ENCODE data around the gene PTPRZ1. TPM values are rescaled to one million over a fixed set of nuclear protein-coding genes. Genes with fewer than 3 reads are reported as not detected.

Gene PTPRZ1
- total and polyA plus RNA-seq, 4 donors = 0.07 to 0.17 (median 0.09) TPM; not detected in 1

GRCh38 chr7:122070062-122070461, 197.1 kb downstream of the PTPRZ1 start:
- no peaks in the 10 kb centered on the region for H3K27me3 ChIP-seq (ENCODE audit: control insufficient read depth in 4 of 4, insufficient read depth in 4 of 4, low read length in 3 of 4)
- TF ChIP-seq MAX (IDR thresholded peaks at IDR 0.05) (no peak), RXRA (IDR thresholded peaks at IDR 0.05) (no peak), EGR1 (IDR thresholded peaks at IDR 0.05; ENCODE audit: low read depth in 2 of 2) (no peak), HNF4A (conservative IDR thresholded peaks at IDR 0.05) (no peak), GABPA (IDR thresholded peaks at IDR 0.05 in 1 of 2, conservative IDR thresholded peaks at IDR 0.05 in 1 of 2) (no peak), CTCF (IDR thresholded peaks at IDR 0.05; ENCODE audit: low read depth, low read length, missing input control) (no peak), JUND (IDR thresholded peaks at IDR 0.05) (no peak), HNF4G (IDR thresholded peaks at IDR 0.05) (no peak), SP1 (IDR thresholded peaks at IDR 0.05) (no peak), TAF1 (conservative IDR thresholded peaks at IDR 0.05) (no peak), RAD21 (IDR thresholded peaks at IDR 0.05) (no peak), ATF3 (IDR thresholded peaks at IDR 0.05) (no peak), FOXA2 (IDR thresholded peaks at IDR 0.05) (no peak), FOXA1 (IDR thresholded peaks at IDR 0.05) (no peak)
- TF ChIP-seq, protein P1, sequence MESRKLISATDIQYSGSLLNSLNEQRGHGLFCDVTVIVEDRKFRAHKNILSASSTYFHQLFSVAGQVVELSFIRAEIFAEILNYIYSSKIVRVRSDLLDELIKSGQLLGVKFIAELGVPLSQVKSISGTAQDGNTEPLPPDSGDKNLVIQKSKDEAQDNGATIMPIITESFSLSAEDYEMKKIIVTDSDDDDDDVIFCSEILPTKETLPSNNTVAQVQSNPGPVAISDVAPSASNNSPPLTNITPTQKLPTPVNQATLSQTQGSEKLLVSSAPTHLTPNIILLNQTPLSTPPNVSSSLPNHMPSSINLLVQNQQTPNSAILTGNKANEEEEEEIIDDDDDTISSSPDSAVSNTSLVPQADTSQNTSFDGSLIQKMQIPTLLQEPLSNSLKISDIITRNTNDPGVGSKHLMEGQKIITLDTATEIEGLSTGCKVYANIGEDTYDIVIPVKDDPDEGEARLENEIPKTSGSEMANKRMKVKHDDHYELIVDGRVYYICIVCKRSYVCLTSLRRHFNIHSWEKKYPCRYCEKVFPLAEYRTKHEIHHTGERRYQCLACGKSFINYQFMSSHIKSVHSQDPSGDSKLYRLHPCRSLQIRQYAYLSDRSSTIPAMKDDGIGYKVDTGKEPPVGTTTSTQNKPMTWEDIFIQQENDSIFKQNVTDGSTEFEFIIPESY (IDR thresholded peaks at IDR 0.05) = no peak
- TF ChIP-seq, protein P2, sequence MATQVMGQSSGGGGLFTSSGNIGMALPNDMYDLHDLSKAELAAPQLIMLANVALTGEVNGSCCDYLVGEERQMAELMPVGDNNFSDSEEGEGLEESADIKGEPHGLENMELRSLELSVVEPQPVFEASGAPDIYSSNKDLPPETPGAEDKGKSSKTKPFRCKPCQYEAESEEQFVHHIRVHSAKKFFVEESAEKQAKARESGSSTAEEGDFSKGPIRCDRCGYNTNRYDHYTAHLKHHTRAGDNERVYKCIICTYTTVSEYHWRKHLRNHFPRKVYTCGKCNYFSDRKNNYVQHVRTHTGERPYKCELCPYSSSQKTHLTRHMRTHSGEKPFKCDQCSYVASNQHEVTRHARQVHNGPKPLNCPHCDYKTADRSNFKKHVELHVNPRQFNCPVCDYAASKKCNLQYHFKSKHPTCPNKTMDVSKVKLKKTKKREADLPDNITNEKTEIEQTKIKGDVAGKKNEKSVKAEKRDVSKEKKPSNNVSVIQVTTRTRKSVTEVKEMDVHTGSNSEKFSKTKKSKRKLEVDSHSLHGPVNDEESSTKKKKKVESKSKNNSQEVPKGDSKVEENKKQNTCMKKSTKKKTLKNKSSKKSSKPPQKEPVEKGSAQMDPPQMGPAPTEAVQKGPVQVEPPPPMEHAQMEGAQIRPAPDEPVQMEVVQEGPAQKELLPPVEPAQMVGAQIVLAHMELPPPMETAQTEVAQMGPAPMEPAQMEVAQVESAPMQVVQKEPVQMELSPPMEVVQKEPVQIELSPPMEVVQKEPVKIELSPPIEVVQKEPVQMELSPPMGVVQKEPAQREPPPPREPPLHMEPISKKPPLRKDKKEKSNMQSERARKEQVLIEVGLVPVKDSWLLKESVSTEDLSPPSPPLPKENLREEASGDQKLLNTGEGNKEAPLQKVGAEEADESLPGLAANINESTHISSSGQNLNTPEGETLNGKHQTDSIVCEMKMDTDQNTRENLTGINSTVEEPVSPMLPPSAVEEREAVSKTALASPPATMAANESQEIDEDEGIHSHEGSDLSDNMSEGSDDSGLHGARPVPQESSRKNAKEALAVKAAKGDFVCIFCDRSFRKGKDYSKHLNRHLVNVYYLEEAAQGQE (IDR thresholded peaks at IDR 0.05) = no peak
- no peaks in the 10 kb centered on the region for H3K9me3 ChIP-seq (ENCODE audit: control insufficient read depth in 4 of 4, low read length in 3 of 4)
- peaks cover 2 to 11% (median 5%) of the 10 kb centered on the region in 4 donors for H3K36me3 ChIP-seq (ENCODE audit: control insufficient read depth in 4 of 4, insufficient read depth in 3 of 4, low read depth in 1 of 4, low read length in 3 of 4)
- DNase-seq (ENCODE audit: low spot score) = no peak
- no peak overlapping the region for H3K9ac ChIP-seq (ENCODE audit: low read depth in 1 of 2, low read length in 2 of 2)
- H3K4me1 ChIP-seq (ENCODE audit: control insufficient read depth in 4 of 4, insufficient read depth in 4 of 4, low read length in 3 of 4) = no peaks in the 10 kb centered on the region
- no peak overlapping the region for H3K4me3 ChIP-seq (ENCODE audit: low read depth in 1 of 3, low read length in 3 of 3)
- 54% methylated on average over 1 of the region's 1 CpG for WGBS
- no peak overlapping the region for H3K27ac ChIP-seq (ENCODE audit: low read depth in 1 of 2, low read length in 2 of 2)

- no peak overlapping the region for H3K4me3 ChIP-seq (ENCODE audit: low read depth in 1 of 3, low read length in 3 of 3)
- no peaks in the 10 kb centered on the region for H3K4me1 ChIP-seq (ENCODE audit: control insufficient read depth in 4 of 4, insufficient read depth in 4 of 4, low read length in 3 of 4)
- H3K36me3 ChIP-seq (ENCODE audit: control insufficient read depth in 4 of 4, insufficient read depth in 3 of 4, low read depth in 1 of 4, low read length in 3 of 4) = peaks cover 2 to 14% (median 7%) of the 10 kb centered on the region in 4 donors
- H3K27ac ChIP-seq (ENCODE audit: low read depth in 1 of 2, low read length in 2 of 2) = no peak overlapping the region
- no peak overlapping the region for H3K9ac ChIP-seq (ENCODE audit: low read depth in 1 of 2, low read length in 2 of 2)
- WGBS = 90% methylated on average over 3 of the region's 3 CpGs
- no peak for DNase-seq (ENCODE audit: low spot score)
- H3K9me3 ChIP-seq (ENCODE audit: control insufficient read depth in 4 of 4, low read length in 3 of 4) = no peaks in the 10 kb centered on the region
- no peaks in the 10 kb centered on the region for H3K27me3 ChIP-seq (ENCODE audit: control insufficient read depth in 4 of 4, insufficient read depth in 4 of 4, low read length in 3 of 4)
- TF ChIP-seq, protein P1 (IDR thresholded peaks at IDR 0.05) = no peak
- no peak for TF ChIP-seq MAX (IDR thresholded peaks at IDR 0.05)
- TF ChIP-seq ATF3 (IDR thresholded peaks at IDR 0.05) = no peak
- TF ChIP-seq JUND (IDR thresholded peaks at IDR 0.05) = no peak
- TF ChIP-seq RAD21 (IDR thresholded peaks at IDR 0.05) = no peak
These were observed 197.9 kb downstream of the PTPRZ1 start for GRCh38 chr7:122070834-122071233.
